Measurements from ENCODE around the gene TIMM44. TPM values are rescaled to one million over a fixed set of nuclear protein-coding genes. Genes with fewer than 3 reads are reported as not detected.

Gene TIMM44
- total and polyA plus RNA-seq, 2 of the 8 experiments (the other 6 are each of a cell fraction or from before 2014, with no cell fraction given): 131 to 150 TPM

GRCh38 chr19:7879111-7879807 lies 64.2 kb downstream of the TIMM44 start:
- Histone ChIP-seq H4K8ac (ENCODE audit: extremely low read depth, insufficient read depth, low read length) (no peak overlapping the region; the same call in 1 of the 2 replicates), H3K27me3 (replicated peaks in 1 of 4; ENCODE audit: control insufficient read depth in 3 of 4, extremely low read depth in 1 of 4, insufficient read depth in 3 of 4, low read length in 3 of 4) (no peaks in the 10 kb centered on the region), H3K4me2 (ENCODE audit: insufficient read depth in 1 of 2, low read depth in 2 of 2, low read length in 2 of 2) (no peak overlapping the region), H3K27ac (ENCODE audit: low read depth, low read length) (no peak overlapping the region), H3K23ac (ENCODE audit: insufficient read length) (no peak overlapping the region), H3K79me1 (ENCODE audit: low read depth, low read length) (no peaks in the 10 kb centered on the region), H3K9me3 (ENCODE audit: insufficient read depth in 2 of 2, low read depth in 1 of 2, low read length in 1 of 2) (no peaks in the 10 kb centered on the region), H2BK12ac (ENCODE audit: low read depth, low read length) (no peak overlapping the region), H3K79me2 (ENCODE audit: control insufficient read depth in 1 of 2, insufficient read depth in 2 of 2, low read length in 2 of 2) (no peaks in the 10 kb centered on the region), H3K36me3 (ENCODE audit: control insufficient read depth in 2 of 4, insufficient read depth in 4 of 4, low read length in 3 of 4) (no peaks in the 10 kb centered on the region), H4K20me1 (replicated peaks in 1 of 2; ENCODE audit: control insufficient read depth in 1 of 2, insufficient read depth in 2 of 2, low read length in 2 of 2) (no peaks in the 10 kb centered on the region), H3K14ac (ENCODE audit: insufficient read length) (no peak overlapping the region), H2BK20ac (ENCODE audit: low read length) (no peak overlapping the region), H2BK120ac (replicated peaks; ENCODE audit: low read depth, low read length) (no peak overlapping the region), H4K91ac (replicated peaks; ENCODE audit: insufficient read length, low read length) (no peak overlapping the region), H3K56ac (replicated peaks; ENCODE audit: insufficient read length, low read depth, low read length) (no peak overlapping the region), H4K5ac (ENCODE audit: insufficient read length, low read depth, low read length) (no peak overlapping the region), H3K9ac (replicated peaks in 1 of 4; ENCODE audit: extremely low read depth in 1 of 4, low read depth in 3 of 4, low read length in 3 of 4) (no peak overlapping the region), H2AFZ (ENCODE audit: low read length) (no peak overlapping the region), H3K4ac (replicated peaks; ENCODE audit: insufficient read length, low read depth, low read length) (no peak overlapping the region), H3K4me1 (replicated peaks in 1 of 4; ENCODE audit: control insufficient read depth in 3 of 4, insufficient read depth in 4 of 4, low read length in 3 of 4) (peaks cover 0 to 3% (median 0%) of the 10 kb centered on the region in 4 experiments; a peak in 1 of 7 replicates), H2BK15ac (ENCODE audit: low read length) (no peak overlapping the region), H3K18ac (ENCODE audit: extremely low read depth, low read length) (no peak overlapping the region), H3K4me3 (ENCODE audit: extremely low read depth in 1 of 4, insufficient read depth in 2 of 4, low read depth in 3 of 4, low read length in 4 of 4) (no peak overlapping the region), H2AK5ac (ENCODE audit: low read depth, low read length) (no peak overlapping the region), H3K23me2 (ENCODE audit: low read depth, low read length) (peaks cover 3% of the 10 kb centered on the region; the same call in 1 of the 2 replicates), H2BK5ac (ENCODE audit: low read depth, low read length) (no peak overlapping the region)
- ChIA-PET CTCF (ENCODE audit: partially characterized antibody) (interaction anchor here (1.4 to 1.5 kb wide), 3 partner anchors 16 to 24 kb away, joined by 4 read pairs; partner anchors contain the start of gene MAP2K7), POLR2A (ENCODE audit: partially characterized antibody) (interaction anchor here (1.2 kb wide), 1 partner anchor 18 kb away, joined by 3 read pairs; no protein-coding TSS in a partner anchor)
- DNase-seq (ENCODE audit: low read depth in 1 of 2, low spot score in 2 of 2): no peak
- 90% methylated on average over 18 of the region's 18 CpGs; no CpG with 5 or more reads in 1 of the 2 experiments for WGBS, 2 experiments (ENCODE audit: extremely low coverage in 1 of 2, insufficient coverage in 1 of 2, insufficient read length in 1 of 2, insufficient replicate concordance in 2 of 2, low coverage in 1 of 2, low lambda C conversion rate in 2 of 2, missing lambda C conversion rate in 1 of 2)
- FAIRE-seq: no peak
- TF ChIP-seq KDM1A (IDR thresholded peaks at IDR 0.05; ENCODE audit: borderline replicate concordance, low read length): no peak
- no peak for TF ChIP-seq ASH2L (IDR thresholded peaks at IDR 0.05; ENCODE audit: low read length)
- no peak for TF ChIP-seq TCF12 (IDR thresholded peaks at IDR 0.05; ENCODE audit: low read depth, low read length)
- TF ChIP-seq HDAC2 (IDR thresholded peaks at IDR 0.05; ENCODE audit: borderline replicate concordance in 1 of 2, low read depth in 2 of 2, low read length in 2 of 2): no peak
- TF ChIP-seq KDM4A (IDR thresholded peaks at IDR 0.05; ENCODE audit: low read depth, low read length, severe bottlenecking): no peak
- TF ChIP-seq JUND (IDR thresholded peaks at IDR 0.05; ENCODE audit: low read length): no peak
- no peak for TF ChIP-seq MAFK (IDR thresholded peaks at IDR 0.05; ENCODE audit: low read depth, low read length)
- TF ChIP-seq CTBP2 (IDR thresholded peaks at IDR 0.05; ENCODE audit: borderline replicate concordance, insufficient read depth, insufficient read length, low read length): no peak
- TF ChIP-seq, protein P1, sequence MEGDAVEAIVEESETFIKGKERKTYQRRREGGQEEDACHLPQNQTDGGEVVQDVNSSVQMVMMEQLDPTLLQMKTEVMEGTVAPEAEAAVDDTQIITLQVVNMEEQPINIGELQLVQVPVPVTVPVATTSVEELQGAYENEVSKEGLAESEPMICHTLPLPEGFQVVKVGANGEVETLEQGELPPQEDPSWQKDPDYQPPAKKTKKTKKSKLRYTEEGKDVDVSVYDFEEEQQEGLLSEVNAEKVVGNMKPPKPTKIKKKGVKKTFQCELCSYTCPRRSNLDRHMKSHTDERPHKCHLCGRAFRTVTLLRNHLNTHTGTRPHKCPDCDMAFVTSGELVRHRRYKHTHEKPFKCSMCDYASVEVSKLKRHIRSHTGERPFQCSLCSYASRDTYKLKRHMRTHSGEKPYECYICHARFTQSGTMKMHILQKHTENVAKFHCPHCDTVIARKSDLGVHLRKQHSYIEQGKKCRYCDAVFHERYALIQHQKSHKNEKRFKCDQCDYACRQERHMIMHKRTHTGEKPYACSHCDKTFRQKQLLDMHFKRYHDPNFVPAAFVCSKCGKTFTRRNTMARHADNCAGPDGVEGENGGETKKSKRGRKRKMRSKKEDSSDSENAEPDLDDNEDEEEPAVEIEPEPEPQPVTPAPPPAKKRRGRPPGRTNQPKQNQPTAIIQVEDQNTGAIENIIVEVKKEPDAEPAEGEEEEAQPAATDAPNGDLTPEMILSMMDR (IDR thresholded peaks at IDR 0.05; ENCODE audit: control extremely low read depth in 1 of 3, insufficient read depth in 1 of 3, low read depth in 1 of 3, low read length in 3 of 3): no peak
- TF ChIP-seq GTF2F1 (IDR thresholded peaks at IDR 0.05; ENCODE audit: borderline replicate concordance, low read depth, low read length): no peak
